K562 (cell line): ENCODE results near the gene NUDT2. TPM values are rescaled to one million over a fixed set of nuclear protein-coding genes. Genes with fewer than 3 reads are reported as not detected.

Experiments
- ATAC-seq: fragments of 200-7000 bp; cut with Tn5 transposase; 3 replicates; pipeline ENCODE4 v1.9.1; 2020; ENCODE audit warnings: moderate library complexity
- BruUV-seq: library from RNA; stranded (reverse); fragments of 400-500 nt; replicated peaks from 2 replicates; lab custom pipeline; 2021; lab: Mats Ljungman, UMichigan
- CTCF ChIA-PET: fragments of 300-600 bp; formaldehyde crosslinking; extraction: SDS; loops from one replicate; lab custom pipeline; 2021; ENCODE audit warnings: low intra/inter-chr PET ratio; lab: Yijun Ruan, JAX
- POLR2A ChIA-PET: fragments of 300-600, 350-650 bp; sonication (Branson Sonifier 250); formaldehyde crosslinking; extraction: SDS; loops from one replicate; lab custom pipeline; 2021; ENCODE audit warnings: antibody characterized with exemption, inconsistent platforms; lab: Yijun Ruan, JAX
- DNase-seq, 4 experiments: peaks; one replicate each; pipeline versions ENCODE4 v3.0.0 to v3.0.0-alpha.2; 2011 to 2018; ENCODE audit warnings: low spot score in 3 of 4, mixed read lengths in 3 of 4; ENCODE audit errors: extremely low read depth in 1 of 4
- FAIRE-seq: peaks from 2 replicates; lab custom pipeline; 2011; peaks lifted over from hg19 to GRCh38; lab: Jason Lieb, UNC
- H2AFZ ChIP-seq: 2 replicates; pipeline ENCODE4 v1.6.0; 2011; ENCODE audit warnings: low read depth, low read length, control low read depth, inconsistent platforms
- H3K27ac ChIP-seq: fragments of 200-600 bp; 3 replicates; pipeline ENCODE4 v1.8.0; 2011; ENCODE audit warnings: low read depth, mild to moderate bottlenecking, control low read depth, inconsistent platforms, low read length, moderate library complexity, mixed read lengths; ENCODE audit errors: extremely low read depth
- H3K27me3 ChIP-seq, 2 experiments: fragments of 300-600 bp in 1 of 2; 2 replicates in 1 of 2; 3 replicates in 1 of 2; pipeline versions ENCODE4 v1.6.0 to v1.8.0; 2011; ENCODE audit warnings: inconsistent platforms in 2 of 2, low read length in 2 of 2, mild to moderate bottlenecking in 1 of 2, mixed read lengths in 1 of 2, moderate library complexity in 1 of 2; ENCODE audit not compliant: control insufficient read depth in 2 of 2, insufficient read depth in 2 of 2
- H3K36me3 ChIP-seq: fragments of 300-600 bp; 3 replicates; pipeline ENCODE4 v1.8.0; 2011; ENCODE audit warnings: mild to moderate bottlenecking, low read length, inconsistent platforms; ENCODE audit not compliant: control insufficient read depth, insufficient read depth
- H3K4me1 ChIP-seq, 2 experiments: fragments of 200-600 bp in 1 of 2; replicated peaks in 1 of 2; 2 replicates in 1 of 2; 3 replicates in 1 of 2; pipeline versions ENCODE4 v1.5.1 to v1.8.0; 2011; ENCODE audit warnings: inconsistent platforms in 2 of 2, low read length in 2 of 2, mild to moderate bottlenecking in 1 of 2, mixed read lengths in 1 of 2, moderate library complexity in 1 of 2; ENCODE audit not compliant: control insufficient read depth in 2 of 2, insufficient read depth in 2 of 2
- H3K4me2 ChIP-seq: 2 replicates; pipeline ENCODE4 v1.6.1; 2011; ENCODE audit warnings: low read length, control low read depth, inconsistent platforms, mixed read lengths; ENCODE audit not compliant: insufficient read depth
- H3K4me3 ChIP-seq: fragments of 200-600 bp; sonication (generic), shearing (Covaris generic); 2 replicates; pipeline ENCODE4 v1.5.1; 2016; ENCODE audit warnings: control low read depth, inconsistent platforms
- H3K79me2 ChIP-seq: fragments of 200-600 bp; 3 replicates; pipeline ENCODE4 v1.8.0; 2011; ENCODE audit warnings: low read length, inconsistent platforms; ENCODE audit not compliant: control insufficient read depth, insufficient read depth
- H3K9ac ChIP-seq, 2 experiments: 2 replicates each; pipeline versions ENCODE4 v1.6.0 to v1.6.1; 2011; ENCODE audit warnings: low read depth in 2 of 2, low read length in 2 of 2, control low read depth in 1 of 2, inconsistent platforms in 1 of 2, mild to moderate bottlenecking in 1 of 2, mixed read lengths in 1 of 2; ENCODE audit not compliant: insufficient read depth in 1 of 2
- H3K9me1 ChIP-seq: one replicate; pipeline ENCODE4 v1.6.0; 2011; ENCODE audit warnings: inconsistent platforms, mild to moderate bottlenecking, low read length, moderate library complexity; ENCODE audit not compliant: control insufficient read depth, insufficient read depth
- H3K9me3 ChIP-seq: replicated peaks from 2 replicates; pipeline ENCODE4 v1.5.1; 2011; ENCODE audit warnings: low read depth, low read length, inconsistent platforms; ENCODE audit not compliant: control insufficient read depth, insufficient read depth
- H4K20me1 ChIP-seq: replicated peaks from 2 replicates; pipeline ENCODE4 v1.6.1; 2011; ENCODE audit warnings: low read length, inconsistent platforms, mixed read lengths; ENCODE audit not compliant: control insufficient read depth, insufficient read depth
- ELF2 ChIP-seq: fragments of 250-450 bp; sonication (Bioruptor Pico); IDR thresholded peaks from 2 replicates; pipeline ENCODE4 v1.5.0; 2021; ENCODE audit warnings: mild to moderate bottlenecking
- PURB ChIP-seq: sonication (generic); formaldehyde crosslinking; IDR thresholded peaks from 2 replicates; pipeline ENCODE4 v1.9.0; 2021; ENCODE audit warnings: low read depth, mild to moderate bottlenecking, missing genetic modification reagents
- ZNF609 ChIP-seq: sonication (generic); formaldehyde crosslinking; IDR thresholded peaks from 2 replicates; pipeline ENCODE4 v1.8.1; 2023; ENCODE audit warnings: missing genetic modification reagents, mild to moderate bottlenecking, borderline replicate concordance
- WGBS: fragments of 100-300 bp; shearing (Covaris generic); methylation state at CpG from one replicate; pipeline ENCODE4 v1.1.6; 2016; ENCODE audit warnings: low coverage, mixed read lengths; ENCODE audit not compliant: insufficient coverage; ENCODE audit errors: missing lambda C conversion rate; 5-methylcytosine and 5-hydroxymethylcytosine counted together
- in situ Hi-C: fragments of 300-500 bp; cut with MboI; formaldehyde crosslinking; loops from 4 replicates; pipeline ENCODE4 v1.15.0; 2018; ENCODE audit warnings: inconsistent platforms, mixed read lengths
- intact Hi-C: fragments of 100-400 bp; cut with micrococcal nuclease; formaldehyde crosslinking; loops from 2 replicates; pipeline ENCODE4 v1.14.2; 2022
- polyA plus RNA-seq, 8 experiments: library from polyadenylated mRNA; depleted of rRNA in 4 of 8; stranded (reverse) in 5 of 8; unstranded in 3 of 8; fragments of >200 nt; fragmentation: Nextera tagmentation in 2 of 8; fragmentation: Illumina TruSeq in 1 of 8; extraction: Ambion mirVana in 2 of 8; extraction: Trizol in 1 of 8; gene quantifications; 2 replicates each; pipeline versions ENCODE4 v1.2.1 to v1.2.3, GENCODE V29; 2011 to 2014; ENCODE audit warnings: inconsistent platforms in 1 of 8, missing spikeins in 1 of 8
- total RNA-seq, 7 experiments: library from RNA; depleted of rRNA in 6 of 7; stranded (reverse); fragments of >200 nt in 6 of 7; fragmentation: Illumina TruSeq in 2 of 7; extraction: Trizol in 2 of 7; gene quantifications; 2 replicates each; pipeline versions ENCODE4 v1.2.1 to v1.2.3, GENCODE V29; 2011 to 2021; ENCODE audit warnings: low replicate concordance in 1 of 7
- TF ChIP-seq, protein P1 (sequence below): sonication (generic); formaldehyde crosslinking; IDR thresholded peaks from 2 replicates; pipeline ENCODE4 v1.4.0; 2020; ENCODE audit warnings: mild to moderate bottlenecking, missing genetic modification reagents

The NUDT2 gene
- total and polyA plus RNA-seq, 9 of the 15 experiments (the other 6 are each of a cell fraction or from before 2014, with no cell fraction given): 11.5 to 28.1 (median 19.0) TPM

- no peak overlapping the region for H3K9ac ChIP-seq
- no peaks in the 10 kb centered on the region for H4K20me1 ChIP-seq
- H3K27me3 ChIP-seq: no peaks in the 10 kb centered on the region
- no peak overlapping the region for H3K27ac ChIP-seq
- CTCF ChIA-PET: no interaction called here
- no peak overlapping the region for H2AFZ ChIP-seq
- FAIRE-seq: no peak
- no peaks in the 10 kb centered on the region for H3K9me3 ChIP-seq
- DNase-seq: no peak
- peaks cover 15% of the 10 kb centered on the region; the same call in 1 of the 3 replicates for H3K36me3 ChIP-seq
- no CpG with 5 or more reads among the region's 1 CpG for WGBS
- no peaks in the 10 kb centered on the region for H3K79me2 ChIP-seq
- H3K4me2 ChIP-seq: no peak overlapping the region
- in situ Hi-C loops: no loop called here
- H3K9me1 ChIP-seq: no peaks in the 10 kb centered on the region
- TF ChIP-seq, protein P1, sequence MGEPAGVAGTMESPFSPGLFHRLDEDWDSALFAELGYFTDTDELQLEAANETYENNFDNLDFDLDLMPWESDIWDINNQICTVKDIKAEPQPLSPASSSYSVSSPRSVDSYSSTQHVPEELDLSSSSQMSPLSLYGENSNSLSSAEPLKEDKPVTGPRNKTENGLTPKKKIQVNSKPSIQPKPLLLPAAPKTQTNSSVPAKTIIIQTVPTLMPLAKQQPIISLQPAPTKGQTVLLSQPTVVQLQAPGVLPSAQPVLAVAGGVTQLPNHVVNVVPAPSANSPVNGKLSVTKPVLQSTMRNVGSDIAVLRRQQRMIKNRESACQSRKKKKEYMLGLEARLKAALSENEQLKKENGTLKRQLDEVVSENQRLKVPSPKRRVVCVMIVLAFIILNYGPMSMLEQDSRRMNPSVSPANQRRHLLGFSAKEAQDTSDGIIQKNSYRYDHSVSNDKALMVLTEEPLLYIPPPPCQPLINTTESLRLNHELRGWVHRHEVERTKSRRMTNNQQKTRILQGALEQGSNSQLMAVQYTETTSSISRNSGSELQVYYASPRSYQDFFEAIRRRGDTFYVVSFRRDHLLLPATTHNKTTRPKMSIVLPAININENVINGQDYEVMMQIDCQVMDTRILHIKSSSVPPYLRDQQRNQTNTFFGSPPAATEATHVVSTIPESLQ (CRISPR knock-in tag): no peak
- no peak for TF ChIP-seq PURB (CRISPR knock-in tag)
- TF ChIP-seq ELF2 (CRISPR knock-in tag): no peak
- TF ChIP-seq ZNF609 (CRISPR knock-in tag): no peak
- BruUV-seq: no TSS peak
- intact Hi-C loops: no loop called here
- no peaks in the 10 kb centered on the region for H3K4me1 ChIP-seq
- POLR2A ChIA-PET: interaction anchor here (0.9 kb wide), 1 partner anchor 12 kb away, joined by 3 read pairs; no protein-coding TSS in a partner anchor
- H3K4me3 ChIP-seq: no peak overlapping the region
- ATAC-seq: no peak
Measured at GRCh38 chr9:34343605-34344004, 14.2 kb downstream of the NUDT2 start.
